Stimulated activated memory B cell treated with anti-CD40 and anti-IgM and Interleukin-4, amounts not matched to agents 10 μg/mL and 1 μg/mL and 100 μg/mL, for 72 hours (primary cell): ENCODE data around the gene GJC3.
"Not testable (repeated sequence)": the region's sequence is repeated elsewhere in the genome, so short reads cannot be mapped to it uniquely, and the experiment has no call there.

Experiments used
- ATAC-seq: fragments of 150-1000 bp; cut with Tn5 transposase; 2 replicates; pipeline ENCODE4 v1.10.0; 2021
- H3K27ac Mint-ChIP-seq: one replicate; pipeline ENCODE4 v1.8.0; 2022; ENCODE audit warnings: mild to moderate bottlenecking, mixed read lengths
- H3K27me3 Mint-ChIP-seq: one replicate; pipeline ENCODE4 v1.8.0; 2022; ENCODE audit warnings: mixed read lengths
- H3K36me3 Mint-ChIP-seq: one replicate; pipeline ENCODE4 v1.8.0; 2022; ENCODE audit warnings: mixed read lengths
- H3K4me1 Mint-ChIP-seq: one replicate; pipeline ENCODE4 v1.8.0; 2022; ENCODE audit warnings: mixed read lengths
- H3K4me3 Mint-ChIP-seq: one replicate; pipeline ENCODE4 v1.8.0; 2022; ENCODE audit warnings: mild to moderate bottlenecking, moderate library complexity, mixed read lengths
- H3K9me3 Mint-ChIP-seq: one replicate; pipeline ENCODE4 v1.8.0; 2022; ENCODE audit warnings: mixed read lengths

Gene GJC3

DNA sequence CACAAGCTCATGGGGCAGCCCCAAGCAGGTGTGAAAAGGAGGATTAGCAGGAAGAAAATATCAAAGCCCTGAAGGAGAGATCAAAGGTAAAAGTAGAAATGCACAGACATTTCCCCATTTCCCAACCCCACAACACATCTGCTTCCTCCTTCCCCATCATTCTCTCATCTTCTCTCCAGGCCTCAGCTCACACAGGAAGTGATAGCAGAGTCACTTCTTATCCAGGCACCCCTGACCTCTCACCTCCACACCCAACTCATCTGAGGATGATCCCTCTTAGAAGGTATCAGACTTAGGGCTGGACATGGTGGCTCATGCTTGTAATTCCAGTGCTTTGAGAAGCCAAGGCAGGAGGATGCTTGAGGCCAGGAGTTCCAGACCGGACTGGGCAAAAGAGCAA lies 18.2 kb upstream of the GJC3 start:
- Mint-ChIP-seq H3K9me3 (no peaks in the 10 kb centered on the region), H3K4me1 (peaks cover 20% of the 10 kb centered on the region), H3K36me3 (no peaks in the 10 kb centered on the region), H3K27me3 (peaks cover 20% of the 10 kb centered on the region), H3K4me3 (no peak overlapping the region), H3K27ac (no peak overlapping the region)
- no peak for ATAC-seq

DNA sequence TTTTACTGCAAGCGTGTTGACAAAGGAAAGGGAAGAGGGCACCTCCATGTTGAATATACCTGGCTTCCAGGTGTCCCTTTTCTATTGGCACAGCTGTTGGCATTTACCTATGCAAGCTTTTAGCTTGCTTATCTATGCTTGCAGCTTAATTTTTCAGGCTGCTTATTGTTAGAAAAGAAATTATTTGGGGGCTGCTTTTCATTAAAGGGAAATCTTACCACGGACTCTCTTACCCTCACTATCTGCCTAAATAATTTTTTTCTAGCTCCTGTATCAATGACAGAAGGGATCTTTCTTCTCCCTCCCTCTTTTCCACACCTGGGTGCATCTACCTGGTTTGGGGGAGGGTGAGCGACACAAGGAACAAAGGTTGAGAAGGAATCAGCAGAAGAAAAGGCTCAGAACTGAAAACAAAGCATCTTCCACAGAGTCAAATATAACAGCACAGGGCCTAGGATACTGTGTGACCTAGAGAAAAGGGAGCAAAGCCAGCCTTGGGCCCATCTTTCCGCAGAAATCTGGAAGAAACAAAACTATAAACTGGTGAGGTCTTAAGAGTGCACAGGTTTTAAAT lies 15.2 kb upstream of the GJC3 start:
- Mint-ChIP-seq H3K4me1 (peaks cover 15% of the 10 kb centered on the region), H3K36me3 (no peaks in the 10 kb centered on the region), H3K27ac (no peak overlapping the region), H3K9me3 (no peaks in the 10 kb centered on the region), H3K27me3 (peaks cover 33% of the 10 kb centered on the region), H3K4me3 (no peak overlapping the region)
- no peak for ATAC-seq

- Mint-ChIP-seq H3K4me1 (peaks cover 13% of the 10 kb centered on the region), H3K27me3 (peaks cover 33% of the 10 kb centered on the region), H3K9me3 (peaks cover 5% of the 10 kb centered on the region), H3K36me3 (peaks cover 6% of the 10 kb centered on the region), H3K27ac (no peak overlapping the region), H3K4me3 (peak overlapping the region; percentile 48)
- no peak for ATAC-seq
Observed at GRCh38 chr7:99943641-99944496, 14.4 kb upstream of the GJC3 start.

DNA sequence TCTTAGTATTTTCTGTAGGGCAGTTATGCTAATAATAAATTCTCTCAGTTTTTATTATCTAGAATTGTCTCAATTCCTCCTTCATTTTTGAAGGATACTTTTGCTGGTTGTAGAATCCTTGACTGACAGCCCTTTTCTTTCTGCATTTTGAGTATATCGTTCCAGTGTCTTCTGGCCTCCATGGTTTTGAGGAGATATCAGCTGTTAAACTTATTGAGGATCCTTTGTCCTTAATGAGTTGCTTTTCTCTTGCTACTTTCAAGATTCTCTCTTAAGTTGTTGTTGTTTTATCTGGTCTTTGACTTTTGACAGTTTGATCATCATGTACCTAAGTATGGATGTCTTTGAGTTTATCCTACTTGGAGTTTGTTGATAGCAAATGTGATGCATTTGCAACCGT lies 8.9 kb upstream of the GJC3 start:
- H3K4me3 Mint-ChIP-seq = no peak overlapping the region
- no peak for ATAC-seq
- peaks cover 76% of the 10 kb centered on the region for H3K27me3 Mint-ChIP-seq
- peaks cover 9% of the 10 kb centered on the region for H3K9me3 Mint-ChIP-seq
- no peaks in the 10 kb centered on the region for H3K4me1 Mint-ChIP-seq
- H3K36me3 Mint-ChIP-seq = peaks cover 6% of the 10 kb centered on the region
- H3K27ac Mint-ChIP-seq = no peak overlapping the region

- H3K9me3 Mint-ChIP-seq, H3K4me3 Mint-ChIP-seq, H3K36me3 Mint-ChIP-seq, H3K4me1 Mint-ChIP-seq, H3K27ac Mint-ChIP-seq, ATAC-seq: not testable (repeated sequence)
- H3K27me3 Mint-ChIP-seq = peaks cover 80% of the 10 kb centered on the region
Observed at GRCh38 chr7:99935009-99935408, 5.6 kb upstream of the GJC3 start.

DNA sequence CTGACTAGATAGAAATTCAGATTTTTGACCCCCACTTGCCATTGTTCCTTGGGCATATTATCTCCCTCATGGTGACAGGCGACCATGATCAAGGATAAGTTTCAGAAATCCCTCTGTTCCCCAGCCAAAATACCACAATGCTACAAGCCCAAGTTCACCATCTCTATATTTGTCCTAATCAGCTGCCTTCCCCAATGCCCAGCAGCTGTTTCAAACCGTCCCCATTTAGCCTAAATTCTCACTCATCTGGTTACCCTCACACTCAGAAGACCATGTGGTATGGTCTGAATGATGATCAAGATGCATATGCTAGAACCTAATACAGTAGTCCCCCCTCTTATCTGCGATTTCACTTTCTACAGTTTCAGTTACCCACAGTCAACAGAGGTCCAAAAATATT lies 956 bp upstream of the GJC3 start:
- no peak overlapping the region for H3K4me3 Mint-ChIP-seq
- no peak for ATAC-seq
- H3K27me3 Mint-ChIP-seq = peaks cover 86% of the 10 kb centered on the region
- H3K4me1 Mint-ChIP-seq = peaks cover 9% of the 10 kb centered on the region
- no peak overlapping the region for H3K27ac Mint-ChIP-seq
- no peaks in the 10 kb centered on the region for H3K36me3 Mint-ChIP-seq
- H3K9me3 Mint-ChIP-seq = no peaks in the 10 kb centered on the region

- H3K27me3 Mint-ChIP-seq = peaks cover 80% of the 10 kb centered on the region
- H3K36me3 Mint-ChIP-seq = no peaks in the 10 kb centered on the region
- no peak overlapping the region for H3K27ac Mint-ChIP-seq
- no peaks in the 10 kb centered on the region for H3K9me3 Mint-ChIP-seq
- no peak overlapping the region for H3K4me3 Mint-ChIP-seq
- ATAC-seq = no peak
- H3K4me1 Mint-ChIP-seq = peaks cover 9% of the 10 kb centered on the region
Observed at GRCh38 chr7:99929730-99930053, 272 bp upstream of the GJC3 start.

- Mint-ChIP-seq H3K9me3 (no peaks in the 10 kb centered on the region), H3K4me1 (peaks cover 9% of the 10 kb centered on the region), H3K4me3 (no peak overlapping the region), H3K27ac (no peak overlapping the region), H3K27me3 (peaks cover 65% of the 10 kb centered on the region), H3K36me3 (no peaks in the 10 kb centered on the region)
- no peak for ATAC-seq
Observed at GRCh38 chr7:99928188-99928587, 1.2 kb downstream of the GJC3 start.

GRCh38 chr7:99927536-99927935 lies 1.9 kb downstream of the GJC3 start:
- Mint-ChIP-seq H3K9me3 (no peaks in the 10 kb centered on the region), H3K4me3 (no peak overlapping the region)
- no peak for ATAC-seq

DNA sequence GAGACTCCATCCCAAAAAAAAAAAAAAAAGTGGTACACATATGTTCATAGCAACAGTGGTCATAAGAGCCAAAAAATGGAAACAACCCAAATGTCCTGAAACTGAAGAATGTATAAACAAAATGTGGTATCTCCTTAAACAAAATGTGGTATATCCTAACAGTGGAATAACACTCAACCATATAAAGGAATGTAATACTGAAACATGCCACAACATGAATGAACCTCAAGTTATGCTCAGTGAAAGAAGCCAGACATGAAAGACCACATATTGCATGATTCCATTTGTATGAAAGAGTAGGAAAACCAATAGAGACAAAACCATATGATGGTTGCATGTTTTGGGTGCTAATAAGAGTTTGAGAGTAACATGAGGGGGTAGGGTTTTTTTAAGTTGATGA lies 3.1 kb downstream of the GJC3 start:
- no peak overlapping the region for H3K4me3 Mint-ChIP-seq
- no peaks in the 10 kb centered on the region for H3K9me3 Mint-ChIP-seq
- ATAC-seq = no peak
- peaks cover 54% of the 10 kb centered on the region for H3K27me3 Mint-ChIP-seq
- no peak overlapping the region for H3K27ac Mint-ChIP-seq
- H3K36me3 Mint-ChIP-seq = peaks cover 16% of the 10 kb centered on the region
- peaks cover 9% of the 10 kb centered on the region for H3K4me1 Mint-ChIP-seq

More at GRCh38 chr7:99927536-99927935, 1.9 kb downstream of the GJC3 start:
- H3K27me3 Mint-ChIP-seq = peaks cover 58% of the 10 kb centered on the region
- peaks cover 9% of the 10 kb centered on the region for H3K4me1 Mint-ChIP-seq
- no peak overlapping the region for H3K27ac Mint-ChIP-seq
- peaks cover 5% of the 10 kb centered on the region for H3K36me3 Mint-ChIP-seq

DNA sequence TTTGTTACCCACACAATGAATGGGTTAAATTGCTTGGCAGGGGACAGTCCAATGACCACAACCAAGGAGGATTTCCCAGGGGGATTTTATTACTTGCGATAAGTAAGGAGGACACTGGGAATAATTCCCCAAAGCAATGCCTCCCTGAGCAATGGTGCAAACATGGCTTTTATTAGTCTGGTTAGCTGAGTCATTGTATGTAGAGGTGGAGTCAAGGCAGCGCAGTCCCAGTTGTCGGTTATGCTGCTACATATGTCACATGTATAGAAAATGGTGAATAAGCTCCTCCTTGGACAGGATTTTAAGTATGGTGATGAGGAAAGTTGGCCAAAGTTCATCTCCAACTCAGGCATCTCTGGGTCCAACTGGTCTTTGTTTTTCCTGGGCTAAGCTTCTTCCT lies 6.2 kb downstream of the GJC3 start:
- Mint-ChIP-seq H3K27ac (no peak overlapping the region), H3K4me1 (peaks cover 15% of the 10 kb centered on the region), H3K9me3 (no peaks in the 10 kb centered on the region), H3K36me3 (peaks cover 29% of the 10 kb centered on the region), H3K27me3 (peaks cover 23% of the 10 kb centered on the region), H3K4me3 (no peak overlapping the region)
- ATAC-seq = no peak

DNA sequence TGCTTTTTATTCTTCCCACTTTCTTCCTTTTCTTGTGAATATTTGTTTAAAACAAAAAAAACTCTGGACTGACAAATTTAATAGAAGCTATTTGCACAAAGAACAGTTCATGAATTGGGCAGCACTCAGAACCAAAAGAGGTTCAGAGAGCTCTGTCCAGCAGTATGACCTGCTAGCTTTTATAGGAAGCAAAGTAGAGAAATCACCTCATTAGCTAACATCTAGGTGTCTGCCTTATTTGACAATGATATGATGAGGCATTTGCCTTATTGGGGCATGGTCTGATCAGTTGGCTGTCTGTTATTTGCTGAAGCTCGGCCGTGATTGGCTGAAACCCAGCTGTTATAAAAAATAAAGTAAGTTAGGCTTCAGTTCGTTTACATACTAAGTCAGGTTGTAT lies 9.3 kb downstream of the GJC3 start:
- Mint-ChIP-seq H3K27me3 (no peaks in the 10 kb centered on the region), H3K36me3 (peaks cover 43% of the 10 kb centered on the region), H3K27ac (peak overlapping the region; percentile 95), H3K4me1 (peaks cover 40% of the 10 kb centered on the region), H3K4me3 (peak overlapping the region; percentile 95), H3K9me3 (no peaks in the 10 kb centered on the region)
- no peak for ATAC-seq

DNA sequence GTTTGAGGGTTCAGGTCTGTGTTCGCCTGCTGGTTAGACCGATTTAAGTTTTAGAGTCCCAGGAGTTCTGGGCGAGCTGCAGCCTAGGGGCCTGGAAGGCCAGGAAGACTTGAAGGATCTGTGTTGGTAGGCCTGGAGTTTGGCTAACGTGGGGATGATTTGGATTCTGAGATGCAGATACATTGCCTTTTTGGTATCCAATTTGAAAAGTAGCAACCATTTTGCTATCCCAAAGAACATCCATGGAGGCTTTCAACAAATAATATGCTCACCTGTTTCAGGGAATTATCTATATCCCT lies 9.7 kb downstream of the GJC3 start:
- no peaks in the 10 kb centered on the region for H3K27me3 Mint-ChIP-seq
- H3K4me1 Mint-ChIP-seq = peaks cover 44% of the 10 kb centered on the region
- H3K9me3 Mint-ChIP-seq = no peaks in the 10 kb centered on the region
- peaks cover 43% of the 10 kb centered on the region for H3K36me3 Mint-ChIP-seq
- ATAC-seq = no peak
- H3K27ac Mint-ChIP-seq = peak overlapping the region; percentile 95
- H3K4me3 Mint-ChIP-seq = peak overlapping the region; percentile 95

GRCh38 chr7:99918959-99919813 lies 10.2 kb downstream of the GJC3 start, which contains the start of gene TRIM4:
TSS of gene TRIM4 (minus strand) at chr7:99919530. CDS start at chr7:99919401, 129 bp downstream.
- H3K36me3 Mint-ChIP-seq = peaks cover 43% of the 10 kb centered on the region
- H3K4me1 Mint-ChIP-seq = peaks cover 50% of the 10 kb centered on the region
- H3K27ac Mint-ChIP-seq = peak within 1 kb of the TSS; percentile 95
- H3K27me3 Mint-ChIP-seq = no peaks in the 10 kb centered on the region
- ATAC-seq = peak; percentile 100
- H3K4me3 Mint-ChIP-seq = peak within 1 kb of the TSS; percentile 95
- H3K9me3 Mint-ChIP-seq = no peaks in the 10 kb centered on the region

GRCh38 chr7:99910976-99911375 lies 18.4 kb downstream of the GJC3 start:
- Mint-ChIP-seq H3K27me3 (no peaks in the 10 kb centered on the region), H3K27ac (peak overlapping the region; percentile 32), H3K4me1 (peaks cover 41% of the 10 kb centered on the region), H3K36me3 (peaks cover 44% of the 10 kb centered on the region), H3K4me3 (no peak overlapping the region), H3K9me3 (no peaks in the 10 kb centered on the region)
- no peak for ATAC-seq
